ENCODE results near the gene FBXW9. TPM values are rescaled to one million over a fixed set of nuclear protein-coding genes. Genes with fewer than 3 reads are reported as not detected.

FBXW9 gene
- total and polyA plus RNA-seq, 2 of the 13 experiments (the other 11 are each of a cell fraction or from before 2014, with no cell fraction given): 5.7 to 6.1 TPM

- TF ChIP-seq MTF2 (CRISPR knock-in tag; IDR thresholded peaks at IDR 0.05; ENCODE audit: borderline replicate concordance): no peak
- TF ChIP-seq AKAP8 (CRISPR knock-in tag; IDR thresholded peaks at IDR 0.05): no peak
- no peak for TF ChIP-seq CENPX (CRISPR knock-in tag; IDR thresholded peaks at IDR 0.05)
- no peak for TF ChIP-seq ATAD3A (CRISPR knock-in tag; IDR thresholded peaks at IDR 0.05)
- TF ChIP-seq GMEB1 (CRISPR knock-in tag; IDR thresholded peaks at IDR 0.05; ENCODE audit: borderline replicate concordance): no peak
- no peak for TF ChIP-seq ZSCAN29 (CRISPR knock-in tag; conservative IDR thresholded peaks at IDR 0.05)
- TF ChIP-seq ZNF704 (CRISPR knock-in tag; IDR thresholded peaks at IDR 0.05; ENCODE audit: borderline replicate concordance): no peak
- TF ChIP-seq ZNF530 (CRISPR knock-in tag; IDR thresholded peaks at IDR 0.05; ENCODE audit: low read depth): no peak
- no peak for TF ChIP-seq FOXJ3 (CRISPR knock-in tag; IDR thresholded peaks at IDR 0.05; ENCODE audit: borderline replicate concordance)
Measured at GRCh38 chr19:12705169-12705568, 8.7 kb upstream of the FBXW9 start (continued).

- Histone ChIP-seq H4K20me1 (ENCODE audit: insufficient read depth, low read length) (no peaks in the 10 kb centered on the region), H2AFZ (ENCODE audit: low read length) (no peak overlapping the region), H3K9ac (ENCODE audit: insufficient read depth, low read depth, low read length) (no peak overlapping the region), H3K79me2 (ENCODE audit: insufficient read depth, low read length) (no peaks in the 10 kb centered on the region), H3K9me3 (ENCODE audit: low read length) (no peaks in the 10 kb centered on the region), H3K4me2 (ENCODE audit: low read depth, low read length) (no peak overlapping the region), H3K4me1 (ENCODE audit: insufficient read depth, low read length) (no peaks in the 10 kb centered on the region), H3K4me3 (replicated peaks in 1 of 3; ENCODE audit: insufficient read depth in 1 of 3, low read depth in 2 of 3, low read length in 3 of 3) (no peak overlapping the region), H3K27me3 (ENCODE audit: control insufficient read depth in 1 of 2, insufficient read depth in 2 of 2, low read length in 2 of 2) (no peaks in the 10 kb centered on the region), H3K36me3 (replicated peaks in 1 of 2; ENCODE audit: control insufficient read depth in 1 of 2, insufficient read depth in 2 of 2, low read length in 2 of 2) (peaks cover 38 to 62% of the 10 kb centered on the region in 2 experiments), H3K27ac (ENCODE audit: extremely low read length, insufficient read depth, low read length) (no peak overlapping the region)
- 93% methylated on average over 9 of the region's 9 CpGs for WGBS (ENCODE audit: low lambda C conversion rate)
- intact Hi-C loops (cut with micrococcal nuclease; ENCODE audit: unreplicated experiment) (no loop called here), in situ Hi-C loops (cut with HindIII; ENCODE audit: extremely low pct_ligation_motif_present, low pct_unique_long_range_greater_than_20kb) (no loop called here)
- ATAC-seq (peak; percentile 43), DNase-seq (ENCODE audit: low spot score) (peak; percentile 56), FAIRE-seq (peak; percentile 51)
- BruUV-seq (replicated peaks): no TSS peak
- POLR2A ChIA-PET: no interaction called here
- CTCF ChIA-PET (ENCODE audit: low intra/inter-chr PET ratio, low total read pairs): no interaction called here
- peak; percentile 80 for TF ChIP-seq NFYC (CRISPR knock-in tag; IDR thresholded peaks at IDR 0.05)
- no peak for TF ChIP-seq TCF12 (IDR thresholded peaks at IDR 0.05)
- no peak for TF ChIP-seq TCF12 (CRISPR knock-in tag; IDR thresholded peaks at IDR 0.05)
- TF ChIP-seq NFYB (CRISPR knock-in tag; IDR thresholded peaks at IDR 0.05): peak; percentile 80
Measured at GRCh38 chr19:12703046-12703445, 6.6 kb upstream of the FBXW9 start.
